COR-L47 (cell line): ENCODE measurements around the gene ATP4A.
"Not testable (repeated sequence)": the region's sequence is repeated elsewhere in the genome, so short reads cannot be mapped to it uniquely, and the experiment has no call there.

Source experiments
- DNase-seq: peaks from one replicate; lab custom pipeline; 2025; lab: John Stamatoyannopoulos, UW

The ATP4A gene

GRCh38 chr19:35563207-35563829 lies at the start of gene ATP4A:
Gene ATP4A, minus strand, starts transcription at chr19:35563658. Its CDS starts 29 bp downstream, at chr19:35563629.
- no peak for DNase-seq

- DNase-seq, result peak; percentile 87
Measured at GRCh38 chr19:35612559-35613321, 49.3 kb upstream of the ATP4A start, which contains the start of gene HAUS5. Gene HAUS5, plus strand, starts transcription at chr19:35612735. Its CDS starts 60 bp downstream, at chr19:35612795.

- no peak for DNase-seq
Measured at GRCh38 chr19:35612224-35612558, 48.7 kb upstream of the ATP4A start.

GRCh38 chr19:35609851-35610353 lies 46.4 kb upstream of the ATP4A start:
- DNase-seq, result no peak

GRCh38 chr19:35608251-35608650 lies 44.8 kb upstream of the ATP4A start:
- DNase-seq, result no peak

DNA sequence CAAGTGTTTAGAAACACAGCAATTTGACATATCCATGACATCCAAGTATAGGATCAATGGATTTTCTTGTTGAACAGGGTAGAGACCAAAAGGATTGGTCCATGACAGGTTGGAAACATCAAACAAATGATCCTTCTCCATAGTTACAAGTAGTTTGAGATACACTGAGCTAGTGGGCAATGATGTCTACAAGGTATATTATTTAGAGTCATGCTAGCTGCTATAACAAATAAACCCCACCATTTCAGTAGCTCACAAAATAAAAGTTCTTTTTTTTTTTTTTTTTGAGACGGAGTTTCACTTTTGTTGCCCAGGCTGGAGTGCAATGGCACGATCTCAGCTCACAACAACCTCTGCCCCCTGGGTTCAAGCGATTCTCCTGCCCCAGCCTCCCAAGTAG lies 44.2 kb upstream of the ATP4A start:
- no peak for DNase-seq

- not testable (repeated sequence) for DNase-seq
Measured at GRCh38 chr19:35607170-35607569, 43.7 kb upstream of the ATP4A start.

DNA sequence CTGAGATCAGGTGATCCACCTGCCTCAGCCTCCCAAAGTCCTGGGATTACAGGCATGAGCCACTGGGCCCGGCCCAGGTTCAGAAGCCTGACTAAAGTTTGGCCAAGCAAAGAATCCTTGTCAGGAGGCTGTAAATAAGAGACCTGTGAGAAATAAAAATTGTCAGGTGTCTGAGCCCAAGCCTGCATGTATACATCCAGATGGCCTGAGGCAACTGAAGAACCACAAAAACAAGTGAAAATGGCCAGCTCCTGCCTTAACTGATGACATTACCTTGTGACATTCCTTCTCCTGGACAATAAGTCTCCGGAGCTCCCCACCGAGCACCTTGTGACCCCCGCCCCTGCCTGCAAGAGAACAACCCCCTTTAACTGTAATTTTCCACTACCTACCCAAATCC lies 41.0 kb upstream of the ATP4A start:
- DNase-seq, result not testable (repeated sequence)

DNA sequence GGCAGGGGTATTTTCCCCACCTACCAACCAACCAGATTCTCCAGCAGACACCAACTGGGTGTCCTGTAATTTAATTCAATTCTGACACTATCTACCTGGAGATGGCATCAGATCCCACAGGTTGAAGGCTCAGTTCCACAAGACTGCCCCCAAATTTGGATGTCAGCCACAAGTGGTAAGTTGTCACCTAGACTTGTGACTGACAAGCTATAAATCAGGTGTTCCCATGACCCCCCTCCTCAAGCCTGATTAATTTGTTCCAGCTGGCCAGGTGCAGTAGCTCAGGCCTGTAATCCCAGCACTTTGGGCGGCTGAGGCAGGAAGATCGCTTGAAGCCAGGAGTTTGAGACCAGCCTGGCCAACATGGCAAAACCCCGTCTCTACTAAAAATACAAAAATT lies 38.5 kb upstream of the ATP4A start:
- DNase-seq, result no peak

GRCh38 chr19:35596366-35596999 lies 33.0 kb upstream of the ATP4A start:
- DNase-seq, result no peak

GRCh38 chr19:35595928-35596327 lies 32.5 kb upstream of the ATP4A start:
- no peak for DNase-seq

DNA sequence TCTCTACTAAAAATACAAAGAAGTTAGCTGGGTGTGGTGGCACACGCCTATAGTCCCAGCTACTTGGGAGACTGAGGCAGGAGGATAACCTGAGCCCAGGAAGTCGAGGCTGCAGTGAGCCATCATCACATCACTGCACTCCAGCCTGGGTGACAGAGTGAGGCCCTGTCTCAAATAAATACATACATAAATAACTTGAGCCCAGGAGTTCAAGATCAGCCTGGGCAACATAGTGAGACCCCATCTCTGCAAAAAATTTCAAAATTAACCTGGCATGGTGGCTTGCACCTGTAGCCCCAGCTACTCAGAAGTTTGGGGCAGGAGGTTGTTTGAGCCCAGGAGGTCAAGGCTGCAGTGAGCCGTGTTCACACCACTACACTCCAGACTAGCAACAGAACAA lies 31.6 kb upstream of the ATP4A start:
- DNase-seq, result not testable (repeated sequence)

GRCh38 chr19:35592226-35592625 lies 28.8 kb upstream of the ATP4A start:
- peak; percentile 13 for DNase-seq

GRCh38 chr19:35590875-35591274 lies 27.4 kb upstream of the ATP4A start:
- no peak for DNase-seq

- DNase-seq, result no peak
Measured at GRCh38 chr19:35587321-35587720, 23.9 kb upstream of the ATP4A start.

DNA sequence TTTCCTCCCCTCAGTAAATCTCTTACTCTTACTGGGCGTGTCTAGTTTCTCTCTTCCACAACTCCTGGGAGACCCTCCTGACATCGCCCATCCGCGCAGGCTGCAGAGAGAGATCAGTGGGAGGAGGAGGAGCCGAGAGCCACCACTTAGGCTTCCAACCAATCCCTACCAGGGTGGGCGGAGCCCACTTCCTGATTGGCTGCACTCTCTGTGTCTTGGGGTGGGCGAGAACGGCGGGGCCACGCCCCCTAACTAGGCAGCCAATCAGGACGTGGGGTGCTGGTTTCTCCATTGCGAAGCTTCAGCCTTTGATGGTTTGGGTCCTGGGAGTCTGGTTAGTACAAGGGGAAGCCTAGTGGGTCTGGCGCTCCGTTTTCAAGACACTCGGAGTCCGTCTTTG lies 22.4 kb upstream of the ATP4A start, which contains the start of gene PMIS2:
Gene PMIS2 (plus strand): TSS at position 326 of the 400 bp plus-strand sequence. CDS start 87 bp downstream, outside the sequence.
- DNase-seq, result no peak

DNA sequence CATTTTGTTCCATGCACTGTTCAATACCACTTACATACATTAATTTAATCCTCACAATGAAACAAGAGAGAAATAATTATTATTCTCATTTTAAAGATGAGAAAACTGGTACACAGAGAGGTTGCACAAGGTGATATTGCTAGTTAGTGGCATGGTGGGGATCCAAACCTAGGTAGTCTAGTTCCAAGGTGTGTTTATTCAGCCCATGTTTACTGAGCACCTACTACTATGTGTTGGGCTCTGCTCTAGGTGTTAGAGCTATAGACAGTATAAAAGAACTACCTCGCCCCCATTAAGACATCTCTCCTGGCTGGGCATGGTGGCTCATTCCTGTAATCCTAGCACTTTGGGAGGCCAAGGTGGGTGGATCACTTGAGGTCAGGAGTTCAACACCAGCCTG lies 19.3 kb upstream of the ATP4A start:
- DNase-seq, result no peak

- no peak for DNase-seq
Measured at GRCh38 chr19:35578707-35579106, 15.2 kb upstream of the ATP4A start.

DNA sequence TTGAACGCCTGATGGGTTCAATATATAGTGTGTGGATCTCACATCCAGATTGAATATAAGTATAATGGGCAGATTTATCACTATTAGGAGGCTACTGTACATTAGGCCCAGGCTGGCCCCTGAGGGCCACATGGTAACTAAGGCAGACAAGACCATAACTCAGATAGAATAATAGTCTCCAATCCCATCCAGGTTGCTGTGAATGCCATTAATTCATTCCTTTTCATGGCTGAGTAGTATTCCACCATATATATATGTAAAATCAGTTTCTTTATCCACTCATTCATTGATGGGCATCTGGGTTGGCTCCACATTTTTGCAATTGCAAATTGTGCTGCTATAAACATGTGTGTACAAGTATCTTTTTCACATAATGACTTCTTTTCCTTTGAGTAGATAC lies 14.5 kb upstream of the ATP4A start:
- DNase-seq, result no peak

DNA sequence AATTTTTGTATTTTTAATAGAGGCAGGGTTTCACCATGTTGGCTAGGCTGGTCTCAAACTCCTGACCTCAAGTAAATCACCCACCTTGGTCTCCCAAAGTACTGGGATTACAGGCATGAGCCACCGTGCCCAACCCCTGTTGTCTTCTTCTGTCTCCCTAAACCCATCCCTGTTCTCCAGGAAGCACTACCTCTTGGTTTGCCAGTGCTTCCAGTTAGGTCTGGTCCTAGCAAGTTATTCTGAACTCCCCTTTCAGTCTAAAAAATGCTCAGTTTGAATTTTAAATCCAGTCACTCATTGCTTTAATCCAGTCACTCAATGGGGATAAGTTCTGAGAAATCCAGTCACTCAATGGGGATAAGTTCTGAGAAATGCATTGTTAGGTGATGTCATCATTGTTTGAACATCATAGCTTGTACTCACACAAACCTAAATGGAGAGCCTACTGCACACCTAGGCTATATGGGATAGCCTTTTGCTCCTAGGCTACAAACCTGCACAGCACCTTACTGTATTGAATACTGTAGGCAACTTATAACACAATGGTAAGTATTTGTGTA lies 8.0 kb upstream of the ATP4A start:
- no peak for DNase-seq

DNA sequence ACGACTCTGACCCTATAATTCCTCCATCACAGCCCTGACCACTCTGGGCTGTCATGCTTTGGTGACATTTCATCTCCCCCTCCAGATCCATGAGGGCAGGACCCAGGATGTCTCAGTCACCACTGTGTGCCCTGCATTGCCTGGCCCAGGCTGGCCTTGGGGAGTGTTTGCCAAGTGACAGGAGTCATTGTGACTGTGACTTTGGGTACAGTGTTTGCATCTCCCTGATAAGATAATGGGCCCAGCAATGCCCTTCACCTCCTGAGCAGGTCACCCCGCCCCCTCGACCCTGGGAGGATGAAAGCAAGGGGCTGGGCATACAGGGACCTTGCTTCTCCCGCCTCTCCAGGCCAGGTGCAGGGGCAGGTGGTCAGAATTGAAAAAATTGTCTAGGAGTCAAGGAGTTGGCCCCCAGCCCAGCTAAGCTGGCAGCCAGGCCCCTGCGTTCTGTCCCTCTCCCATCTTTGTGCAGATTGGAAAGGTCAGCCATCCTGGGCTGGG lies 5.9 kb upstream of the ATP4A start:
- DNase-seq, result no peak

DNA sequence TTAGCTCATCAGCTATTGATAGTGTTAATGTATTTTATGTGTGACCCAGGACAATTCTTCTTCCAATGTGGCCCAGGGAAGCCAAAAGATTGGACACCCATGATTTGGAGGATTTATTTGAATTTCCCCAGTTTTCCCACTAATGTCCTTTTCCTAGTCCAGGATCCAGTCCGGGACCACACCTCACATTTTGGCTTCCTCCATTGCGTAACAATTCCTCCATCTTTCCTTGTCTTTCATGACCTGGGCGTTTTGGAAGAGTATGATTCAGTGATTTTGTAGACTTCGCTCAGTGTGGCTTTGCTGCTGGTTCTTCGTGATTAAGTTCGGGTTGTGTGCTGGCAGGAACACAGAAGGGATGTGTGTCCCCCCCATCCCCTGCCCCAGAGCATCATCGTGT lies 3.3 kb upstream of the ATP4A start:
- DNase-seq, result no peak
